Esophagus muscularis mucosa (tissue), 4 donors: ENCODE results near the gene DNAL1.

Experiments used
- EP300 ChIP-seq: sonication (generic); formaldehyde crosslinking; IDR thresholded peaks from one replicate; pipeline ENCODE4 v1.6.1; 2017; ENCODE audit warnings: antibody characterized with exemption
- POLR2A ChIP-seq: fragments of 450-650 bp; IDR thresholded peaks from one replicate; pipeline ENCODE4 v1.6.1; 2017; ENCODE audit warnings: antibody characterized with exemption, moderate library complexity, mild to moderate bottlenecking, low read depth
- POLR2AphosphoS5 ChIP-seq, 2 donors: sonication (generic); formaldehyde crosslinking; IDR thresholded peaks; one replicate each; pipeline ENCODE4 v1.6.1; 2017; ENCODE audit warnings: antibody characterized with exemption in 2 of 2
- TF ChIP-seq, protein P1 (sequence below), 3 experiments: fragments of 200-600 bp in 2 of 3; fragments of 450-650 bp in 1 of 3; sonication (generic) in 2 of 3; IDR thresholded peaks; one replicate each; pipeline ENCODE4 v1.5.1; 2017 to 2019; ENCODE audit warnings: antibody characterized with exemption in 3 of 3, mild to moderate bottlenecking in 2 of 3, moderate library complexity in 1 of 3

DNA sequence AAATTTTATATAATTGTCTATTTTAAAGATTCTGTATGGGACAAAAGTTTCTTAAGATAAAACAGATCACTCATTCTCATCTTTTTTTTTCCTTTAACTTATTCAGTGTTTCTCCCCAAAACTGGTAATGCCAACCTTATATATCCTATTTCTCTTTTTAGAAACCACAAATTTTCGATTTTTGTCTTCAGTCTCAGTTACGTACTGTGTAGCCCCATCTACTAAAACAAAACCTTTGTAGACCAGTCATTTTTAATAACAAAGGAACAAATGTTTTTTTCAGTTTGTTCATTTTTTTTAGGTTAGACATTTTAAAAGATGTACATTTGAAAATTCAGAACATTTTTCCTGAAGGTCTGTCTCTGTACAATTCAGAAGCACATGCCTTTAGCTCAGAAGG is 51.2 kb downstream of the DNAL1 start:
- TF ChIP-seq, protein P1, sequence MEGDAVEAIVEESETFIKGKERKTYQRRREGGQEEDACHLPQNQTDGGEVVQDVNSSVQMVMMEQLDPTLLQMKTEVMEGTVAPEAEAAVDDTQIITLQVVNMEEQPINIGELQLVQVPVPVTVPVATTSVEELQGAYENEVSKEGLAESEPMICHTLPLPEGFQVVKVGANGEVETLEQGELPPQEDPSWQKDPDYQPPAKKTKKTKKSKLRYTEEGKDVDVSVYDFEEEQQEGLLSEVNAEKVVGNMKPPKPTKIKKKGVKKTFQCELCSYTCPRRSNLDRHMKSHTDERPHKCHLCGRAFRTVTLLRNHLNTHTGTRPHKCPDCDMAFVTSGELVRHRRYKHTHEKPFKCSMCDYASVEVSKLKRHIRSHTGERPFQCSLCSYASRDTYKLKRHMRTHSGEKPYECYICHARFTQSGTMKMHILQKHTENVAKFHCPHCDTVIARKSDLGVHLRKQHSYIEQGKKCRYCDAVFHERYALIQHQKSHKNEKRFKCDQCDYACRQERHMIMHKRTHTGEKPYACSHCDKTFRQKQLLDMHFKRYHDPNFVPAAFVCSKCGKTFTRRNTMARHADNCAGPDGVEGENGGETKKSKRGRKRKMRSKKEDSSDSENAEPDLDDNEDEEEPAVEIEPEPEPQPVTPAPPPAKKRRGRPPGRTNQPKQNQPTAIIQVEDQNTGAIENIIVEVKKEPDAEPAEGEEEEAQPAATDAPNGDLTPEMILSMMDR (IDR thresholded peaks at IDR 0.05): no peak
- TF ChIP-seq POLR2A: no peak
- no peak for TF ChIP-seq POLR2AphosphoS5 (IDR thresholded peaks at IDR 0.05)
- TF ChIP-seq EP300: no peak
